ENCODE results near the gene ANKRD23. TPM values are rescaled to one million over a fixed set of nuclear protein-coding genes. Genes with fewer than 3 reads are reported as not detected.

ANKRD23 gene
- total and polyA plus RNA-seq, 2 of the 8 experiments (the other 6 are each of a cell fraction or from before 2014, with no cell fraction given) = 3.4 to 3.5 TPM

GRCh38 chr2:96804986-96805385 is 38.8 kb downstream of the ANKRD23 start (continued):
- TF ChIP-seq USF2 (IDR thresholded peaks at IDR 0.05; ENCODE audit: low read length) (no peak), CHD2 (IDR thresholded peaks at IDR 0.05; ENCODE audit: low read length) (no peak), TBP (IDR thresholded peaks at IDR 0.05; ENCODE audit: low read depth, low read length) (no peak), TAF1 (IDR thresholded peaks at IDR 0.05; ENCODE audit: low read depth, low read length) (no peak), GABPA (IDR thresholded peaks at IDR 0.05; ENCODE audit: borderline replicate concordance, insufficient read depth, low read length) (no peak), YY1 (IDR thresholded peaks at IDR 0.05; ENCODE audit: low read depth, low read length) (no peak), EGR1 (IDR thresholded peaks at IDR 0.05; ENCODE audit: borderline replicate concordance, low read depth, low read length) (no peak)

Measured in H1 (cell line).